ENCODE measurements around the gene PDE9A. TPM values are rescaled to one million over a fixed set of nuclear protein-coding genes. Genes with fewer than 3 reads are reported as not detected.

The PDE9A gene
- total RNA-seq, 1 experiment from 2014 or later = 31.9 TPM

GRCh38 chr21:42695697-42696380, 42.4 kb downstream of the PDE9A start:
- H3K79me2 ChIP-seq (ENCODE audit: insufficient read depth, low read length) = no peaks in the 10 kb centered on the region
- H4K91ac ChIP-seq (ENCODE audit: insufficient read length, low read depth, low read length) = no peak overlapping the region
- H3T11ph ChIP-seq (ENCODE audit: low read length) = no peak overlapping the region
- Mint-ChIP-seq H3K9me3 (no peaks in the 10 kb centered on the region), H3K27me3 (ENCODE audit: low read depth) (no peaks in the 10 kb centered on the region), H3K36me3 (ENCODE audit: insufficient read depth in 1 of 3, low read depth in 3 of 3) (peaks cover 32 to 40% (median 35%) of the 10 kb centered on the region in 3 experiments), H3K4me3 (no peak overlapping the region), H3K27ac (peak overlapping the region in 1 of 3 experiments; percentile 34; a peak in 1 of 7 replicates), H3K4me1 (no peaks in the 10 kb centered on the region)
- no peak overlapping the region for H3K4me2 ChIP-seq (ENCODE audit: insufficient read depth, insufficient read length, low read length)
- H2BK120ac ChIP-seq (ENCODE audit: low read depth, low read length, poor library complexity, severe bottlenecking) = no peak overlapping the region
- no peaks in the 10 kb centered on the region for H3K23me2 ChIP-seq (ENCODE audit: insufficient read length, low read depth, low read length, poor library complexity, severe bottlenecking)
- H3K27me3 ChIP-seq (ENCODE audit: insufficient read depth, low read length) = no peaks in the 10 kb centered on the region
- WGBS (ENCODE audit: extremely low coverage, insufficient read length, low lambda C conversion rate) = no CpG with 5 or more reads among the region's 9 CpGs
- no peaks in the 10 kb centered on the region for H3K9me3 ChIP-seq (ENCODE audit: control insufficient read depth, low read depth, low read length)
- no peak overlapping the region for H3K56ac ChIP-seq (ENCODE audit: insufficient read length, low read depth, low read length)
- H3K9ac ChIP-seq (ENCODE audit: extremely low read depth, insufficient read length, low read length) = no peak overlapping the region
- no peak overlapping the region for H3K23ac ChIP-seq (ENCODE audit: insufficient read length, low read depth, low read length)
- no peak for DNase-seq
- H2AFZ ChIP-seq (ENCODE audit: low read length) = no peak overlapping the region
- H2BK12ac ChIP-seq (ENCODE audit: insufficient read length, low read depth, low read length) = no peak overlapping the region
- H3K18ac ChIP-seq (ENCODE audit: insufficient read length, low read depth, low read length) = no peak overlapping the region
- H3K27ac ChIP-seq (ENCODE audit: insufficient read length, low read depth, low read length) = no peak overlapping the region
- no peaks in the 10 kb centered on the region for H4K20me1 ChIP-seq (ENCODE audit: control insufficient read depth, insufficient read depth, insufficient read length)
- H3K4ac ChIP-seq (ENCODE audit: low read depth, low read length) = no peak overlapping the region
- no peaks in the 10 kb centered on the region for H3K4me1 ChIP-seq (ENCODE audit: insufficient read depth, low read length)
- H2BK20ac ChIP-seq (ENCODE audit: low read depth, low read length, poor library complexity, severe bottlenecking) = no peak overlapping the region
- H2BK15ac ChIP-seq (ENCODE audit: low read depth, low read length) = no peak overlapping the region
- H3K79me1 ChIP-seq (ENCODE audit: insufficient read depth, low read depth, low read length, poor library complexity, severe bottlenecking) = no peaks in the 10 kb centered on the region
- H2AK5ac ChIP-seq (ENCODE audit: insufficient read length, low read length) = no peak overlapping the region
- no peak overlapping the region for H4K5ac ChIP-seq (ENCODE audit: insufficient read length, low read depth, low read length)
- H4K8ac ChIP-seq (replicated peaks; ENCODE audit: insufficient read length, low read depth, low read length) = no peak overlapping the region
- H3K14ac ChIP-seq (ENCODE audit: insufficient read depth, low read length) = no peak overlapping the region
- no peak for TF ChIP-seq CTCF (conservative IDR thresholded peaks at IDR 0.05)
- H2BK5ac ChIP-seq (ENCODE audit: insufficient read length, low read length) = no peak overlapping the region
